ENCODE results near the gene MAST2. TPM values are rescaled to one million over a fixed set of nuclear protein-coding genes. Genes with fewer than 3 reads are reported as not detected.

MAST2 gene
- polyA plus RNA-seq, 1 experiment = 24.7 TPM

DNA sequence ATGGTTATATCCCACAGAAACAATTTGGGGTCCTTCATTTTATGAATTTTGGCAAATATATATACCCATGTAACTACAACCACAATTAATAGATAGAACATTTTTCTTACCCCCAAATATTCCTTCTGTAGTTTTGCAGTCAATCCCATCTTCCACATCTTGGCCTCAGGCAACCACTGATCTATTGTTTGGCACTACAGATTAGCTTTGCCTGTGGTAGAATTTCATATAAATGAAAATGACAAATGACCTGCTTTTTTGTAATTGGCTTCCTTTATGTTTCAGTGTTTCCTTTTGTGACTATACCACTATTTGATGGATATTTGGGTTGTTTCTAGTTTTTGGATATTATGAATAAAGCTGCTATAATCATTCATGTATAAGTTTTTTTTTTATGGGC, 91.5 kb downstream of the MAST2 start:
- H3K27ac ChIP-seq (ENCODE audit: low read depth, low read length) = no peak overlapping the region
- POLR2A ChIA-PET = interaction anchor here (0.6 kb wide), 1 partner anchor 9 kb away, joined by 4 read pairs; no protein-coding TSS in a partner anchor
- CTCF ChIA-PET = interaction anchor here (0.7 kb wide), 1 partner anchor 159 kb away, joined by 4 read pairs; no protein-coding TSS in a partner anchor
- no peaks in the 10 kb centered on the region for H3K9me3 ChIP-seq (ENCODE audit: control insufficient read depth, insufficient read depth, low read length)
- no peak for DNase-seq (ENCODE audit: low read depth, low spot score)
- TF ChIP-seq, protein P1, sequence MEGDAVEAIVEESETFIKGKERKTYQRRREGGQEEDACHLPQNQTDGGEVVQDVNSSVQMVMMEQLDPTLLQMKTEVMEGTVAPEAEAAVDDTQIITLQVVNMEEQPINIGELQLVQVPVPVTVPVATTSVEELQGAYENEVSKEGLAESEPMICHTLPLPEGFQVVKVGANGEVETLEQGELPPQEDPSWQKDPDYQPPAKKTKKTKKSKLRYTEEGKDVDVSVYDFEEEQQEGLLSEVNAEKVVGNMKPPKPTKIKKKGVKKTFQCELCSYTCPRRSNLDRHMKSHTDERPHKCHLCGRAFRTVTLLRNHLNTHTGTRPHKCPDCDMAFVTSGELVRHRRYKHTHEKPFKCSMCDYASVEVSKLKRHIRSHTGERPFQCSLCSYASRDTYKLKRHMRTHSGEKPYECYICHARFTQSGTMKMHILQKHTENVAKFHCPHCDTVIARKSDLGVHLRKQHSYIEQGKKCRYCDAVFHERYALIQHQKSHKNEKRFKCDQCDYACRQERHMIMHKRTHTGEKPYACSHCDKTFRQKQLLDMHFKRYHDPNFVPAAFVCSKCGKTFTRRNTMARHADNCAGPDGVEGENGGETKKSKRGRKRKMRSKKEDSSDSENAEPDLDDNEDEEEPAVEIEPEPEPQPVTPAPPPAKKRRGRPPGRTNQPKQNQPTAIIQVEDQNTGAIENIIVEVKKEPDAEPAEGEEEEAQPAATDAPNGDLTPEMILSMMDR (IDR thresholded peaks at IDR 0.05; ENCODE audit: low read depth, low read length) = no peak
- H3K27me3 ChIP-seq (ENCODE audit: control insufficient read depth, insufficient read depth, low read length) = no peaks in the 10 kb centered on the region
- no peak overlapping the region for H3K4me3 ChIP-seq (ENCODE audit: low read depth, low read length)

DNA sequence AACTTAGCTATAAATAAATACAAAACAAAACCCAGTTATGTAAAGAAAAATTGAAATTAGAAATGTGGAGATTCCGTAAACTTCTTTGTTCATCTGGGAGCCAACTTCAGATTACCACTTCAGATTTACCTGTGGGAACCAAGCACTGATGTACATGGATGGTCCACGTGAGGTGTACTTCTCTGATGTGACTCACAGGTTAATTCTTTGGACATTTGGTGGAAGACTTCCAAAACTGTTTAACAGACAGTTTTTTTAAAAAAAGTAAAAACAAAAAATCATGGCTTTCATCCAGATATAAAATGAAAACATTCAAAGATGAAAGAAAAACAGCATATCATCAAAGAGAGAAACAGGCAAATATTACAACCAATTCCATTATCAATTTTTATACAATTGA, 92.0 kb downstream of the MAST2 start:
- ChIA-PET CTCF (interaction anchor here (0.7 kb wide), 1 partner anchor 159 kb away, joined by 4 read pairs; no protein-coding TSS in a partner anchor), POLR2A (interaction anchor here (0.6 kb wide), 1 partner anchor 8 kb away, joined by 4 read pairs; no protein-coding TSS in a partner anchor)
- Histone ChIP-seq H3K27ac (ENCODE audit: low read depth, low read length) (no peak overlapping the region), H3K9me3 (ENCODE audit: control insufficient read depth, insufficient read depth, low read length) (no peaks in the 10 kb centered on the region), H3K27me3 (ENCODE audit: control insufficient read depth, insufficient read depth, low read length) (no peaks in the 10 kb centered on the region), H3K4me3 (ENCODE audit: low read depth, low read length) (no peak overlapping the region)
- TF ChIP-seq, protein P1 (IDR thresholded peaks at IDR 0.05; ENCODE audit: low read depth, low read length) = no peak
- DNase-seq (ENCODE audit: low read depth, low spot score) = no peak

DNA sequence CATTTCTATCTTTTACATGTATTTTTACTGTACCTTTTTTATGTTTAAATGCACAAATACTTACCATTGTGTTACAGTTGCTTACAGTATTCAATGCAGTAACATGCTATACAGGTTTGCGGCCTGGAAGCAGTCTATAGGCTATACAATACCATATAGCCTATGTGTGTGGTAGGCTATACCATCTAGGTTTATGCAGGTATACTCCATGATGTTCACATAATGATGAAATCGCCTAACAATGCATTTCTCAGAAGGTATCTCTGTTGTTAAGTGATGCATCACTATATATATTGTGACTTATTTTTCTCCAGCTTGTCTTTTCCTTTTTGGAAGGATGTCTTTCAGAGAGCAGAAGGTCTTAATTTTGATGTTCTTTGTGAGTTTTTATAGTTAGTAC, 103.5 kb downstream of the MAST2 start:
- DNase-seq (ENCODE audit: low read depth, low spot score) = no peak
- POLR2A ChIA-PET = no interaction called here
- Histone ChIP-seq H3K27ac (ENCODE audit: low read depth, low read length) (no peak overlapping the region), H3K27me3 (ENCODE audit: control insufficient read depth, insufficient read depth, low read length) (no peaks in the 10 kb centered on the region), H3K4me3 (ENCODE audit: low read depth, low read length) (no peak overlapping the region), H3K9me3 (ENCODE audit: control insufficient read depth, insufficient read depth, low read length) (no peaks in the 10 kb centered on the region)
- TF ChIP-seq, protein P1 (IDR thresholded peaks at IDR 0.05; ENCODE audit: low read depth, low read length) = no peak
- CTCF ChIA-PET = no interaction called here

DNA sequence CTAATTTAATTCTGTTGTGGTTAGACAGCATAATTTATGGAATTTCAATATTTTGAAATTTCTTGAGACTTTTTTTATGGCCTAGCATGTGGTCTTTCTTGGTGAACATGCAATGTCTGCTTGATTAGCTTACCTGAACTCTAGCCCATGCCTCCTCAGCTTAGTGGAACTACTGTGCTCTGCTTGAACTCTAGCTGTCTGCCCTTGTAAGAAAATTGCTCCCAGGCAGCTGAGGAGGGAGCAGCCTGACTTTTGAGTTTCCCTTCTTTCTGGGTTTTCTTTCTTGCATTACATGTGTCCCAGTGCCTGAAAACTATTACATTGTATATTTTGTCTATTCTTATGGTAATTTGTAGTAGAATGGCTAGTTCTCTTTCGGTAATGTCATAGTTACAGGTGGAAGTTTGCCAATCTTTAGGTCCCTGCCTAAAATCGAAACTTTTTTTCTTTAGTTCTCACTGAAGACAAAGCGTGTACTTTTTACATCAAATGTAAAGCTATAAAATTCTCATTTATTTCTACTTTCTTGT, 105.3 kb downstream of the MAST2 start:
- CTCF ChIA-PET = no interaction called here
- no peaks in the 10 kb centered on the region for H3K27me3 ChIP-seq (ENCODE audit: control insufficient read depth, insufficient read depth, low read length)
- POLR2A ChIA-PET = no interaction called here
- H3K4me3 ChIP-seq (ENCODE audit: low read depth, low read length) = no peak overlapping the region
- no peaks in the 10 kb centered on the region for H3K9me3 ChIP-seq (ENCODE audit: control insufficient read depth, insufficient read depth, low read length)
- H3K27ac ChIP-seq (ENCODE audit: low read depth, low read length) = no peak overlapping the region
- DNase-seq (ENCODE audit: low read depth, low spot score) = no peak
- TF ChIP-seq, protein P1 (IDR thresholded peaks at IDR 0.05; ENCODE audit: low read depth, low read length) = no peak

DNA sequence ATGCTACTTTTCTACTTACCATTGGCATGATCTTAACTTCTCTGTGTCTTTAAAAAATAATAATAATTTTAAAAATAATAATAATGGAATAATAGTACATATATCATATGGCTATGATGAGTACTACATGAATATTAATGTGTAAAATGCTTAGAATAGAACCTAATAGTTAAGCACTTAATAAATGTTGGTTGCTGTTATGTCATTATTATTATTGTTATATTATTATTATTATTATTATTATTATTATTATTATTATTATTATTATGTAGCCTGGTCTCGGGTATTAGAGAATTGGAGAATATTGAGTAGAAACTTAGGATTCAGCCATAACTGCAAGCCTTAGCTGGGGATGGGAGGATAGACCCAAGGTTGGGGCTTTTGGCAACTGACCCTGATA, 108.2 kb downstream of the MAST2 start:
- no peak for DNase-seq (ENCODE audit: low read depth, low spot score)
- no peak overlapping the region for H3K27ac ChIP-seq (ENCODE audit: low read depth, low read length)
- CTCF ChIA-PET = no interaction called here
- no peaks in the 10 kb centered on the region for H3K9me3 ChIP-seq (ENCODE audit: control insufficient read depth, insufficient read depth, low read length)
- POLR2A ChIA-PET = no interaction called here
- TF ChIP-seq, protein P1 (IDR thresholded peaks at IDR 0.05; ENCODE audit: low read depth, low read length) = no peak
- no peak overlapping the region for H3K4me3 ChIP-seq (ENCODE audit: low read depth, low read length)
- no peaks in the 10 kb centered on the region for H3K27me3 ChIP-seq (ENCODE audit: control insufficient read depth, insufficient read depth, low read length)
